H1 (cell line): ENCODE measurements around the gene BTN1A1. TPM values are rescaled to one million over a fixed set of nuclear protein-coding genes. Genes with fewer than 3 reads are reported as not detected.

Experiments used
- ATF2 ChIP-seq: IDR thresholded peaks from 2 replicates; pipeline ENCODE4 v1.6.1; 2012; ENCODE audit warnings: low read length, inconsistent platforms
- CBX5 ChIP-seq: fragments of 300-800, 300-1000 bp; sonication (generic); IDR thresholded peaks from 2 replicates; pipeline ENCODE4 v1.7.1; 2016; ENCODE audit warnings: antibody characterized with exemption, low read length, low read depth
- CEBPB ChIP-seq: IDR thresholded peaks from 2 replicates; pipeline ENCODE4 v1.6.1; 2012; ENCODE audit warnings: low read depth, low read length
- CHD1 ChIP-seq: IDR thresholded peaks from 2 replicates; pipeline ENCODE4 v1.6.1; 2012; ENCODE audit warnings: low read depth, low read length, improper control_type of control experiment
- CHD2 ChIP-seq: IDR thresholded peaks from 2 replicates; pipeline ENCODE4 v1.6.1; 2012; ENCODE audit warnings: low read length, improper control_type of control experiment
- GTF2F1 ChIP-seq: IDR thresholded peaks from 2 replicates; pipeline ENCODE4 v1.6.1; 2012; ENCODE audit warnings: low read depth, low read length, improper control_type of control experiment, borderline replicate concordance
- KDM4A ChIP-seq: IDR thresholded peaks from one replicate; pipeline ENCODE4 v1.7.1; 2012; ENCODE audit warnings: low read depth, mild to moderate bottlenecking, moderate library complexity, low read length, inconsistent platforms; ENCODE audit not compliant: severe bottlenecking
- KDM5A ChIP-seq: fragments of 200-600 bp; IDR thresholded peaks from 2 replicates; pipeline ENCODE4 v1.7.1; 2012; ENCODE audit warnings: mild to moderate bottlenecking, low read length, inconsistent platforms, mixed read lengths
- NRF1 ChIP-seq: IDR thresholded peaks from 2 replicates; pipeline ENCODE4 v1.6.1; 2011; ENCODE audit warnings: mild to moderate bottlenecking, low read depth, low read length, improper control_type of control experiment
- POLR2A ChIP-seq, 2 experiments: IDR thresholded peaks; 1 replicate in 1 of 2; 2 replicates in 1 of 2; pipeline ENCODE4 v1.6.1; 2011; ENCODE audit warnings: low read depth in 2 of 2, low read length in 2 of 2, mild to moderate bottlenecking in 2 of 2; ENCODE audit errors: control extremely low read depth in 1 of 2
- RAD21 ChIP-seq, 2 experiments: IDR thresholded peaks in 1 of 2; conservative IDR thresholded peaks in 1 of 2; 2 replicates each; pipeline ENCODE4 v1.6.1; 2011; ENCODE audit warnings: low read depth in 2 of 2, low read length in 2 of 2, improper control_type of control experiment in 1 of 2, inconsistent platforms in 1 of 2, mild to moderate bottlenecking in 1 of 2, moderate library complexity in 1 of 2
- RNF2 ChIP-seq: fragments of 200-900, 300-1000 bp; sonication (generic); IDR thresholded peaks from 2 replicates; pipeline ENCODE4 v1.7.1; 2016; ENCODE audit warnings: borderline replicate concordance, low read depth, mild to moderate bottlenecking, antibody characterized with exemption, low read length; ENCODE audit not compliant: poor library complexity, severe bottlenecking; ENCODE audit errors: missing control alignments
- SIN3A ChIP-seq, 2 experiments: IDR thresholded peaks in 1 of 2; conservative IDR thresholded peaks in 1 of 2; 2 replicates each; pipeline ENCODE4 v1.6.1; 2011 to 2012; ENCODE audit warnings: low read length in 2 of 2, improper control_type of control experiment in 1 of 2, low read depth in 1 of 2, mild to moderate bottlenecking in 1 of 2
- SIX5 ChIP-seq: IDR thresholded peaks from 2 replicates; pipeline ENCODE4 v1.6.1; 2011; ENCODE audit warnings: mild to moderate bottlenecking, low read depth, low read length
- TAF1 ChIP-seq: IDR thresholded peaks from 2 replicates; pipeline ENCODE4 v1.6.1; 2011; ENCODE audit warnings: mild to moderate bottlenecking, low read depth, low read length
- TAF7 ChIP-seq: optimal IDR thresholded peaks from 2 replicates; pipeline ENCODE3; 2011; ENCODE audit warnings: low read depth, mild to moderate bottlenecking, inconsistent platforms, low read length, moderate library complexity, borderline replicate concordance
- TBP ChIP-seq: IDR thresholded peaks from 2 replicates; pipeline ENCODE4 v1.6.1; 2011; ENCODE audit warnings: low read depth, low read length, improper control_type of control experiment
- TCF12 ChIP-seq: IDR thresholded peaks from 2 replicates; pipeline ENCODE4 v1.6.1; 2011; ENCODE audit warnings: low read depth, mild to moderate bottlenecking, low read length
- USF2 ChIP-seq: IDR thresholded peaks from 2 replicates; pipeline ENCODE4 v1.6.1; 2011; ENCODE audit warnings: low read length, improper control_type of control experiment
- ZNF274 ChIP-seq: IDR thresholded peaks from 2 replicates; pipeline ENCODE4 v1.7.0; 2012; ENCODE audit warnings: low read length, borderline replicate concordance; ENCODE audit errors: extremely low read depth
- polyA plus RNA-seq, 7 experiments: library from polyadenylated mRNA; depleted of rRNA in 3 of 7; stranded (reverse) in 5 of 7; unstranded in 2 of 7; fragments of >200 nt in 5 of 7; fragments of 200-250 nt in 2 of 7; gene quantifications; 1 replicate in 5 of 7; 2 replicates in 1 of 7; 4 replicates in 1 of 7; pipeline versions ENCODE4 v1.2.1 to v1.2.3, GENCODE V29; 2011 to 2013; ENCODE audit warnings: missing spikeins in 2 of 7, mixed read lengths in 2 of 7
- total RNA-seq: library from RNA; stranded (reverse); fragmentation: NEBNext Ultra II Directional; extraction: Animal tissue kit (Norgen Biotek cat#: 25700); gene quantifications from 2 replicates; pipeline ENCODE4 v1.2.1, GENCODE V29; 2021
- TF ChIP-seq, protein P1 (sequence below): IDR thresholded peaks from 2 replicates; pipeline ENCODE4 v1.6.1; 2012; ENCODE audit warnings: inconsistent platforms

The BTN1A1 gene
- total and polyA plus RNA-seq, 2 of the 8 experiments (the other 6 are each of a cell fraction or from before 2014, with no cell fraction given) = 0.28 to 0.35 TPM

DNA sequence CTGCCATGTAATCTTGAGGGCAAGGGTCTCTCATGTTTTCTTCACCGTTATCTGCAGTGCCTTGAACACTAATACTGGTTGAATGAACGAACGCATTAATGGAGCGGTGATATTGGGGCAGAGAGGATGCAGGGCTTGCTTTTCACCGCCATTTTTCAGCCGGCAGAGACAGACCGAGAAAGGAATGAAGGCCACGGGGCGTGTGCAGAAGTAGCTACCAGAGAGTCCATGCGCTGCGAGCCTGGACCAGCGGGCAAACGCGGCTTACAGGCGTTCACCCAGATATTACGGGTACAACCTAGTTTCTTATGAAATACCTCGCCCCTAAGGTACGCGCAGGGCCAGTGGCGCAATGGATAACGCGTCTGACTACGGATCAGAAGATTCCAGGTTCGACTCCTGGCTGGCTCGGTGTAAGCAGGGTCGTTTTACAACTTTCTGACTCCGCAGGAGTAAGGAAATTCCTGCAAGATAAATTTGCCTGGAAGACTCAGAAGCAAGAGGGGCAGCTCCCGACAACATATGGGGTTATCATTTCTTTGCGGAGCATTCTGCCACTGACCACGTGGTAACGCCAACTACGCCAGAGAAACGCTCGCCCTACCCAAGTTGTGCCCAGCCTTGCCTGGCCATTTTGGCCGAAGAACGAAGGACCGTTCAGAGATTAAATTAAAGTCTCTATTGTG lies 37.2 kb downstream of the BTN1A1 start (continued):
- no peak for TF ChIP-seq ZNF274
- peak; percentile 48; the same call in 1 of the 2 replicates for TF ChIP-seq NRF1
- no peak for TF ChIP-seq KDM5A
- 0 out of 2 replicates have a peak, but pooled peaks have one; percentile 52 for TF ChIP-seq TCF12
- TF ChIP-seq POLR2A (IDR thresholded peaks at IDR 0.05; ENCODE audit: control extremely low read depth in 1 of 2, low read depth in 2 of 2, low read length in 2 of 2) = 0 out of 3 replicates have a peak, but pooled peaks of 1 of the 2 experiments have one; percentile 36
- TF ChIP-seq SIN3A (conservative IDR thresholded peaks at IDR 0.05 in 1 of 2, IDR thresholded peaks at IDR 0.05 in 1 of 2; ENCODE audit: low read depth in 1 of 2, low read length in 2 of 2) = peak; percentile 17 to 84; a peak in 2 of 4 replicates
- no peak for TF ChIP-seq GTF2F1
- TF ChIP-seq RAD21 (IDR thresholded peaks at IDR 0.05 in 1 of 2, conservative IDR thresholded peaks at IDR 0.05 in 1 of 2; ENCODE audit: low read depth in 2 of 2, low read length in 2 of 2) = no peak
- no peak for TF ChIP-seq CHD1
- TF ChIP-seq, protein P1, sequence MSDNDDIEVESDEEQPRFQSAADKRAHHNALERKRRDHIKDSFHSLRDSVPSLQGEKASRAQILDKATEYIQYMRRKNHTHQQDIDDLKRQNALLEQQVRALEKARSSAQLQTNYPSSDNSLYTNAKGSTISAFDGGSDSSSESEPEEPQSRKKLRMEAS = peak; percentile 74
- no peak for TF ChIP-seq CBX5
- peak; percentile 50 for TF ChIP-seq KDM4A
- TF ChIP-seq SIX5 = no peak
- 0 out of 2 replicates have a peak, but pooled peaks have one; percentile 32 for TF ChIP-seq TAF1
- peak; percentile 68 for TF ChIP-seq TAF7
- TF ChIP-seq RNF2 = no peak
- TF ChIP-seq USF2 = peak; percentile 53; the same call in 1 of the 2 replicates
- peak; percentile 12; the same call in 1 of the 2 replicates for TF ChIP-seq ATF2
- peak; percentile 92 for TF ChIP-seq CEBPB
- TF ChIP-seq TBP = peak; percentile 99
- peak; percentile 16; the same call in 1 of the 2 replicates for TF ChIP-seq CHD2
